DOHH2 (cell line): Measurements from ENCODE around the gene RAPGEF3.

Experiments
- EZH2phosphoT487 ChIP-seq: fragments of 200-600 bp; sonication (generic); IDR thresholded peaks from 2 replicates; pipeline ENCODE4 v1.6.1; 2017; ENCODE audit warnings: borderline replicate concordance, mild to moderate bottlenecking, antibody characterized with exemption, low read length, moderate library complexity, mixed read lengths
- TF ChIP-seq, protein P1 (sequence below): fragments of 200-600 bp; sonication (generic); IDR thresholded peaks from one replicate; pipeline ENCODE4 v1.5.1; 2014; ENCODE audit warnings: antibody characterized with exemption, mild to moderate bottlenecking, low read depth, low read length; ENCODE audit not compliant: poor library complexity, severe bottlenecking

DNA sequence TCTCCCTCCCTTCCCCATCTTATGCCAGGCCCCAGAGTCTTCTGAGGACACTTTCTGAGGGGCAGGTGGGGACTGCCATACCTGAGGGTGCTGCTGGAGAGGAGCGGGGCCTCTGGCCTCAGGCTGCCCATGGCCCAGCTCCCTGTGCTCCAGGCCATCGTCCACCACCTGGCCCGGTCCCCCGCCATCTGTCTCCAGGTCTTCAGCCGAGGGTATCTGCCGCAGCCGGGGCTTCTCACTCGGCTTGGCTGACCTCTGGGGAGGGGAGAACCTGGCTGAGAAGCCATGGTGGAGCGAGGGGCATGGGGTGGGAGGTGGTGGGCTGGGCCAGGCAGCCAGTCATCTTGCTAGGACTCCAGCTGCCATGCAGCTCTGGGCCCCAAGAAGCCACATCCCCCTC is 36.0 kb upstream of the RAPGEF3 start:
- TF ChIP-seq, protein P1, sequence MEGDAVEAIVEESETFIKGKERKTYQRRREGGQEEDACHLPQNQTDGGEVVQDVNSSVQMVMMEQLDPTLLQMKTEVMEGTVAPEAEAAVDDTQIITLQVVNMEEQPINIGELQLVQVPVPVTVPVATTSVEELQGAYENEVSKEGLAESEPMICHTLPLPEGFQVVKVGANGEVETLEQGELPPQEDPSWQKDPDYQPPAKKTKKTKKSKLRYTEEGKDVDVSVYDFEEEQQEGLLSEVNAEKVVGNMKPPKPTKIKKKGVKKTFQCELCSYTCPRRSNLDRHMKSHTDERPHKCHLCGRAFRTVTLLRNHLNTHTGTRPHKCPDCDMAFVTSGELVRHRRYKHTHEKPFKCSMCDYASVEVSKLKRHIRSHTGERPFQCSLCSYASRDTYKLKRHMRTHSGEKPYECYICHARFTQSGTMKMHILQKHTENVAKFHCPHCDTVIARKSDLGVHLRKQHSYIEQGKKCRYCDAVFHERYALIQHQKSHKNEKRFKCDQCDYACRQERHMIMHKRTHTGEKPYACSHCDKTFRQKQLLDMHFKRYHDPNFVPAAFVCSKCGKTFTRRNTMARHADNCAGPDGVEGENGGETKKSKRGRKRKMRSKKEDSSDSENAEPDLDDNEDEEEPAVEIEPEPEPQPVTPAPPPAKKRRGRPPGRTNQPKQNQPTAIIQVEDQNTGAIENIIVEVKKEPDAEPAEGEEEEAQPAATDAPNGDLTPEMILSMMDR: no peak
- no peak for TF ChIP-seq EZH2phosphoT487
